NCI-H460 (cell line): ENCODE data around the gene POU3F1. TPM values are rescaled to one million over a fixed set of nuclear protein-coding genes. Genes with fewer than 3 reads are reported as not detected.

ENCODE experiments used
- DNase-seq: peaks from one replicate; pipeline ENCODE4 v3.0.0-alpha.2; 2016; ENCODE audit warnings: low read depth; ENCODE audit errors: extremely low read depth
- total RNA-seq: library from RNA; depleted of rRNA; stranded (reverse); fragments of >200 nt; shearing (Covaris generic); gene quantifications from 2 replicates; pipeline ENCODE4 v1.2.3, GENCODE V29; 2014

Gene POU3F1
- total RNA-seq, 1 experiment from 2014 or later = not detected

- no peak for DNase-seq
These were observed 27.7 kb upstream of the POU3F1 start for GRCh38 chr1:38074302-38074677.

- DNase-seq = no peak
These were observed 27.1 kb upstream of the POU3F1 start for GRCh38 chr1:38073534-38074301.

- no peak for DNase-seq
These were observed 26.3 kb upstream of the POU3F1 start for GRCh38 chr1:38072858-38073257.

DNA sequence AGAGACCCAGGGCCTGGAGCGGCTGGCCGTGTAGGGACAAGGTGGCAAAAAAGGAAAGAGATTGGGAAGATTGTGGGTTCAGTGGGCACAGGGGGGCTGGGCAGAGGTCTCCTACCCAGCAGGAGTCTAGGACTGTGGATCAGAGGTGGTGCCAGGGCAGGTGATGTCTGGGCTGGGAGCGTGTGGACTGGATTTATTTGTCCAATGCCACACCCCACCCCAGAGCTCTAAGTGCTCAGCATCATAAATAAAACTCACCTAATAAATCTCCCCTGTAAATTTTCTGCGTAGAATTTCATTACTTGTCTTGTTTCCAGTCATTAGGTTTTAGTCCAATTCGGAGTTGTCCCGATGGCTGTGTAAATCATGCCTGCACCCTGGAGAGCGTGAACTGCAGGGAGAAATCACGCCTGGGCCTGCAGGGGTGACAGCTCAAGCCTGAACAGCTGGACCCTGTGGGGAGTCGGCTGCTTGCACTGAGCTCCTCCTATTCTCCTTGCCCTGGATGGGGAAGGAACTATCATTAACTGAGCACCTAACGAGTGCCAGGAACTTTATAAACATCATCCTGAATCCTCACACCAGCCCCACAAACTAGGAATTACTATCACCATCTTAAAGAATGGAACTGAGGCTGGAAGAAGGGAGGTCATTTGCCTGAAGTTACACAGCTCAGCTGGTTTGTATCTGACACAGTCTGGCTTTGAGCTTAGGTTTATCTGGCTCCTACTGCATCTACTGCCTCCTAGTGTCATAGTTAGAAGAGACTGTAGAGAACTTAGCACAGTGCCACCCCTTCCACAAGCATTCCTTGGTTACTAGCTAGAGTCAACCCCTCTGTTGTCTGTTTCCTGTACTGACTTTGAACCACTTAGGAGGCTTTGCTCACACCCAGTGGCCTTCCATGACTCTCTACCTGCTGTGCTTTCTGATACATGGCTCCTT is 25.0 kb upstream of the POU3F1 start:
- DNase-seq = no peak

DNA sequence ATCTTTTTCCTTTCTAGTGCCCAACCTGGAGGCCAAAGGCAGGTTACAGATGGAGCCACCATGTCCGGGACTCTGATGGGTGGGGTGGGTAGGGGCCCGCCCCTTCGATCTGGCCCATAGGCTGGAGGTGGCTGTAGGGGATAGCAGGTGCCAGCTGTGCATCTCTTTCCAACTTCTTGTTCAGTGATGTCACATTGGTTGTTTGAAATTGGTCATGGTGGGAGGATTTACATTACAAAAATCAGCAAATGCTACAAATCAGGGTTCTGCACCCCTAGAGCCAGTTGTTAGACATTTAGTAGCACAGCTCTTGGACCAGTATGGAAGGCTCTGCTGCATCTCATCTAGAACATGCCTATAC is 22.4 kb upstream of the POU3F1 start:
- no peak for DNase-seq

- DNase-seq = no peak
These were observed 21.8 kb upstream of the POU3F1 start for GRCh38 chr1:38068220-38068979.

DNA sequence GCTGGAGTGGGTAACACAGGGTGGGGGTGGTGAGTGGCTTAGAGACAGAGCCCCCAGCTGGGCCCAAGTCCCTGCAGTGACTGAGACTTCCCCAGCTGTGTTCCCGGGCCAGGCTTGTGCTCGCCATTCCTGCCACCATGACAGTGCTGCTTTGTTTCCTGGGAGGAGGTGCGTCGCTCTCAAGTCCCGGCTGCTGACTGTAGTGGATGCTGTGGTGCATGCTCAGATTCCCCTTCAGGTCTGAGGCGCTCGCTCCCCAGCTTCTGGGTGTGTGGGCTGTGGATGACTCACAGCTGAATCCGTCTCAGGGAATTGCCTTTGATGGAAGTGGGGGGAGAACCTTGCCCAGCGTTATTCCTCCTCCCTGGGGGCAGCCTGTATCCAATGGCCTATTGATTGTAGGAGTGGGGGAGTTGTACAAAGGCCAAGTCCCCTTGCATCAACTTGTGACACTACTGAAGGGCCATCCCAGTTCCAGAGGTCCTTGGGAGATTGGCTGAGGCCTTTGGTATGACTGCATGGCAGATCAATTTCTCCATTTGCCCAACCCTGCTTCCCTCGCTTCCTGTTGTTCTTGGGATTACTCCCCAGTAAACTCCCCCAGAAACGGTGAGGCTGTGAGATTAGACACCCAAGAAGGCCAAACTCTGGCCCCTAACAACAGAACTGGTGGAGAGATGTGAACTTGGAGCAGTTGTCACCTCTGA is 17.8 kb upstream of the POU3F1 start:
- no peak for DNase-seq

DNA sequence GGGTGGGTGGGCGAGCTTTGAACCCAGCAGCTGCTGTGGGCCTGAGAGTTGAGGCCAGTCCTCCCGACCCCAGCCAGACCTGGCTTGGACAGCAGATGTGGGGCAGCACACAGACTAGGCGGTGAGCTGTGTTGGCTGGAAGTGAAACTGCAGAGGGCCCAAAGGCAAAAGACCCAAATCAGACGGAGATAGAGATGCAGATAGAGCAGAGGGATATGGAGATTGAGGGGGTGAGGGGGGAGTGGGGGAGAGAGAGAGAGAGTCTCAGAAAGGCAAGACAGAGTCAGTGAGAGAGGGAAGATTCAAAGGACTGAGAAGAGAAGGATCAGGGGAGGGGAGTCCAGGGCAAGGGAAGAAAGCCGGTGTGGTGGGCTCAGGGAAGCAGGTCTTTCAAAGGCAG is 17.0 kb upstream of the POU3F1 start:
- no peak for DNase-seq

DNA sequence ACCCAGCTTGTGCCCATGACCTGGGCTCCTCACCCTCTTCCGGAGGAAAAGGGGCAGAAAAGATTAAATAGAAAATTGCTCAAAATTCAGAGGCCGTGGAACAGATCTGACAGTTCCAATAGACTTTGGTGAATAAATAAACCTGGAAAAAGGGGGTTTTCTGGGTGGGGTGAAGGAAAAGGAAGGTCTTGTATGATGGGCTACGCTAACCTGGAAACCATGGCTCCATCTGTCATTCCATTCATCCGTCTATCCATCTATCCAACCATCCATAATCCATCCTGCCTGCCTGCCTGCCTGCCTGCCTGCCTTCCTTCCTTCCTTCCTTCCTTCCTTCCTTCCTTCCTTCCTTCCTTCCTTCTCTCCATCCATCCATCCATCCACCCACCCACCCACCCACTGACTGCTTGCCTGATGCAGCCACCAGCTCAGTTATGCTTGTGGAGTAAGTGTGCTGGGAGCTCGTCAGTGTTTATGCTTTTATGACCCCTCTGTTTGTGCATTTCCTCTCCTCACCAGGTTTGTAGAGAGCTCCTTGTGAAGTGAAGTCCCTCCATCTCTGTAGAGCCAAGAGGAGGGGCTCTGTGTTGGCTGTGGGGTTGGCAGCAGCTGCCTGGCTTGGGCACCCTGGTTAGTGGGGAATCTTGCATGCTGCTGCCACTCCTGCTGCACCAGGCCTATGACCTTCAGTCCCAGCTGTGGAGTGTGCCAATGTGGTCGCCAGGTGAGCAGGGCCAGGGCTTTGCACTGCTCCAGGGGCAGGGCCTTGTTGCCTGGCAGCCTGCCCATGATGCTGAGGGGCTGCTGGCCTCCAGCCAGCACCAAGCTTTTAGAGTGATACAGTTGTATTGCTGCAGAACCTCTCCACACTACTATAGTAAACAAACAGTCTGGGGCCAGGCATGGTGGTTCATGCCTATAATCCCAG is 16.0 kb upstream of the POU3F1 start:
- no peak for DNase-seq

- no peak for DNase-seq
These were observed 15.3 kb upstream of the POU3F1 start for GRCh38 chr1:38061883-38062328.

DNA sequence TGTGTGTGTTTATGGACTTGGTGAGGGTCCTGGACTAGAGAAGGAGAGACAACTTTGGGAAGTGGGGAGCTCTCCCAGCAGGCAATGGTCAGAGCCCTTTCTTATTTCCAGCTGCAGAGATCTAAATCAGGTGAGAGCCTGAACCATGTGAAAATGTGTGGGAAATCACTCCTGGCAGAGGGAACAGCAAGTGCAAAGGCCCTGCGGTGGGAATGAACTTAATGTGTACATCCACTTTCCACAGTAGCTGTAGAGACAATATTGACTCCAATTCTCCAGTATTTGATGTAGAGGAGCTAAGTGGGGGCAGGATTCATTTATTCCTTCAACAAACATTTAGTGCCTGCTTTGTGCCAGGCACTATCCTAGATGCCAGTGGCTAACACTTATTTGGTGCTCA is 14.7 kb upstream of the POU3F1 start:
- DNase-seq = no peak

GRCh38 chr1:38060498-38060897 is 13.9 kb upstream of the POU3F1 start:
- no peak for DNase-seq

GRCh38 chr1:38059635-38060250 is 13.2 kb upstream of the POU3F1 start:
- no peak for DNase-seq

DNA sequence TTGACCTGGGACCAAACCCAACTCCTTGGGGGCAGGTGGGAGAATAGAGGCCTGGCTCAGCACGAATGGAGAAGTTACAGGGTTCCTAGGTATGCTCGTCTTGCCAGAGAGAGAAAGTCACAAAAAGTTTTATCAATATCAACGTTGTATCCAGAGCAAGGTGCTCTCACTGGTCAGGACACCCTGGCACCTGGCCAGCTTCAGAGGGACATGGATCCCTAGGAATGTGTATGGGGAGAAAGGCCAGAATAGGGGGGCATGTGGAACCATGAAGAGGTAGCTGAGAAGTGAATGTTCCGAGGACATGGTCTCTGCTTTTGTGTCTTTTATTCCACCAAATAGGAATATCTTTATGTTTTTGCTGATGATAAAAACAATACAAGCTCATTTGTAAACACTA is 9.4 kb upstream of the POU3F1 start:
- no peak for DNase-seq

- no peak for DNase-seq
These were observed 8.8 kb upstream of the POU3F1 start for GRCh38 chr1:38055398-38055797.

DNA sequence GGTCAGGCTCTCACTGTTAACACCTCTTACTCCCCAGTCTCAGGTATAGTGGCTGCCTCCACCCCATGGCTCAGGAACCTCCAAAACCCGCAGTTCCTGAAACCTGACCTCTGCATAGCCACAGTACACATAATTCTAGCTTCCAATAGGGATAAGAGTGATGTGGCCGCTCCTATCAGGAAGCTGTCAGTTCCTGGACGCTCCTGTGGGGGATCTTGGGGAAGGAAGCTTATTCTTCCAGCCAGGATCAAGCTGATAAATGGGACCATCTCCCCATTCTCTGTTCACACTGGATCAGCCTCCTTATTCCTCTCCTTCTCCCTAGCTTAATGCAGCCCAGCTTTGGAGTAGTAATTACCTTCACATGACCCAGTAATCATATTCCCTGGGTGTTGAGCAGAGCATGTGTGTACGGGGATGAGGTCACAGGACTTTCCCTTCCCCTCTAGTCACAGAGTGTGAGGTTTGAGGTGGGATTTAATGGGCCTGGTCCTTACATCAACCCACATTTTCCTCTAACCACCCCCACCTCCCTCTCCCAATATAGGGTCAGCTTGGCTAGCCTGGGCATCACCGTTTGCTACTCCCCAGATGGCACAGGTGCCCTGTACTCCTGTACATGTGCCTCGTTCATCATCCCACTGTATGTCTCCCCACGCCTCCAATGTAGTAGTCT is 7.0 kb upstream of the POU3F1 start:
- no peak for DNase-seq

DNA sequence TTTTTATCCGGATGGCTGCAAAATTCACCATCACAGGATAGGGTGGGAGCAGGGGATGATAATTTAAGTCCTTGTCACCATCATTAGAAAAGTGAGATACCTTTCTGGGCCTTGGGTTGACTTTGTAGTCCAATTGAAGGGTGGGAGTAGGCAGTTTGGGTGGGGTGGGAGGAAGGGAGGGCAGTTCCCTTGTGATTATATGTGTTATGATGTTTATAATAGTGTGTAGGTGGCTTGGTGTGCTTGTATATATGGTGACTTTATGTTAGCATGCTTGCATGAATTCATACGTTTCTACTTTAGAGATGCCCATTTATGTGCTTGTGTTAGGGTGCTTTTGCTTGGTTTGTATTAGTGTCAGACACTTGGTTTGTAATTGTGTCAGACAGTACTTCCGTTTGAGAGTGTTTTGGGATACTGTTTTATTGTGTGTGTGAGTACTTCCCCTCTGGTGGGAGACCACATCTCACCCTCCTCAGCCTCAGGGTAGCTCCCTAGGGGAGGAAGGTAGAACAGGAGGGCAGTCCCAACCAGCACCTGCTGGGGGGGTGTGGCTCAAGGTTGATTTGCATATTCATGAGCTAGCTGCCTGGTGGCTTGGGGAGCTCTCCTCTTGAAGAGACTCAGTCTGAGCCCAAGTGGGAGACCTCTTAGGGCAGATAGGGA is 6.3 kb upstream of the POU3F1 start:
- no peak for DNase-seq

DNA sequence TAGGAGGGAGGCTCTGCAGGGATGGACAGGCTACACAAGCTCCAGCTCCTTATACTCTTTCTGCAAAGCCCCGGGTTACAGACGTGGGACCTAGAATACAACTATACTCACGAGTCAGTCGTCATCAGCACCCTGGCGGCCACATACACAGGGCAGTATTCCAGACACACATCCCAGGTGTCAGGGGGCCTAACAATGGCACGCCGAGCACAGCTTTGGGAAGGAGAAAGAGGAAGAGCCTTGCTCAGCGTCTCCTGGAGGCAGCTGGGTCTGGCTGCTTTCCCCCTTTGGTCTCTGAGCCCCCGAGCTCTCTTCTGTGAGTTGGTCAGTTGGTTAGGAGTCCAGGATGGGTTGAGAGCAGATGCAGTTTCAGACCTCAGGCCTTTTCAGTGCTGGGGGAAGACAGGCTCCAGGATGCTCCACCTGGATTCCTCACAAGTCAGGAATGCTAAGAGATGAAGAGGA is 4.5 kb upstream of the POU3F1 start:
- DNase-seq = no peak
